ENCODE measurements around the gene MORN3.
A peak's percentile ranks its signal among the peaks of the same experiment; 100 is the strongest.
"Not testable (repeated sequence)": the region's sequence is repeated elsewhere in the genome, so short reads cannot be mapped to it uniquely, and the experiment has no call there.

Gene MORN3, protein sequence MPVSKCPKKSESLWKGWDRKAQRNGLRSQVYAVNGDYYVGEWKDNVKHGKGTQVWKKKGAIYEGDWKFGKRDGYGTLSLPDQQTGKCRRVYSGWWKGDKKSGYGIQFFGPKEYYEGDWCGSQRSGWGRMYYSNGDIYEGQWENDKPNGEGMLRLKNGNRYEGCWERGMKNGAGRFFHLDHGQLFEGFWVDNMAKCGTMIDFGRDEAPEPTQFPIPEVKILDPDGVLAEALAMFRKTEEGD

DNA sequence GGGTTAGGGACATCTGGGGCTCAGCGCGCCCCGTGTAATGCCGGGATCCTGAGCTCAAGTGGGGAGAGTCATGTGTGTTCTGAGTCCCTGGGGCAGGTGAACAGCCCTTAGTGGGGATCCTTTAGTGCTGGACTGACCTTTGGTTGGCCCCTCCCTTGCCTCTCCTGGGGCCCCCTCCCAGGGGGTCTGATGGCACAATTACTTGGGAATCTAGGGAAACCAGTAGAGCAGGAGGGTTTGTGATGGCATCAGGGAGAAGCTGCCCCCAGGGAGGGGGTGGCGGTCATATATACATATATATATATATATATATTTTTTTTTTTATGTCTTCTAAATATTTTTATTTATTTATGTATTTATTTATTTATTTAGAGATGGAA is at the start of gene MORN3:
Gene MORN3, minus strand, starts transcription at position 134 of the 380 bp plus-strand sequence. CDS start 171 bp downstream, outside the sequence.
- intact Hi-C loops (cut with DNase I): no loop called here
- no peak for DNase-seq

DNA sequence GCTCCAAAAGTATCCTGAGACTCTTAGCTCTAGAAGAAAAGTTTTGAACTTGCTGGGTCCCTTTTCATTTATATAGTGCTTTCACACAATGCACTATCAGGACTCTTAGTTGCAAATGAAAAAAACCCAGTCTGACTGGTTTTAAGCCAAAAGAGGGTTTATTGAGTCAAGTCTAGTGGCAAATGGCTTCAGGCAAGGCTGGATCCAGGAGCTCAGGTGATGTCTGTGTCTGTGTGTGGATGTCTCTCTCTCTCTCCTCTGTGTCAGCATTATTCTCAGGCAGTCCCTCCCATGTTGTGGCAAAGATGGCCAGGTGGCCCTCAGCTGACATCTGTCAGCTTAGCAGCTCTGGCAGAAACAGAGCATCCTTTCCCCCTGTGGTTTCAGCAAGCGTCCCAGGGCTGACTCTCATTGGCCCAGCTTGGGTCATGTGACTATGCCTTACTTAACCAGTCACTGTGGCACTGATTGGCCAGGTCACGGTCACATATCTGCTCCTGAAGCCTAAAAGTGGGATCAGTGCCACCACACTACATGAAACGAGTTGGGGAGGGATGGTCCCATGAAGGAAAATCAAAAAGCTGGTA is 49.3 kb upstream of the MORN3 start:
- DNase-seq: no peak
- intact Hi-C loops (cut with DNase I): no loop called here

DNA sequence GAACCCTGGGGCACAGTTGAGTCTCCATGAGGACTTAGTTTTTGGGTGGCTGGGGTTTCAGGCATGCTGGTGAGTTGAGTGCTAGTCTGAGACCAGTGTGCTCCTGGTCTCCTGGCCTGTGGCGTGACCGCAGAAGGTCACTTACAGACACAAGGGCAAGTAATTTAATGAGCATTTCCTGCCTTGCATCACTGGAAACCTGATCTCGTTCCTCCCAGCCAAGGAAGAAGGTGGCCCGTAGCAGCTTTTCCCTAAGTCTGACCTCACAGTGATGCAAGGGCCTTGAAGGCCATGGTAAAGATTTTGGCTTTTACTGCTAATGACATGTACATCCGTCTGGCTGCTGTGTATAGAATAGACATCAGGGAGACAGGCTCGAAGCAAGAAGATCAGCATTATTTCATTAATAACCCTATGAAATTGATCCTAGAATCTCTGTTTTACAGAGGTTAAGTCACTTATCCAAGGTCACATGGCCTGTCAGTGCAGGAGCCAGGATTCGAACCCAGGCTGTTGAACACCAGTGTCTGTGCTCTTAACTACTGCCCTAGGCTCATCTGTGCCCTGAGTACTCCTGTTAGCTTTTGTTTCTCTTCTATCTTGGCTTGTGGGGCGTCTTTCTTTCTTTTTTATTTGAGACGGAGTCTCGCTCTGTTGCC is 47.7 kb upstream of the MORN3 start:
- intact Hi-C loops (cut with DNase I): no loop called here
- no peak for DNase-seq

DNA sequence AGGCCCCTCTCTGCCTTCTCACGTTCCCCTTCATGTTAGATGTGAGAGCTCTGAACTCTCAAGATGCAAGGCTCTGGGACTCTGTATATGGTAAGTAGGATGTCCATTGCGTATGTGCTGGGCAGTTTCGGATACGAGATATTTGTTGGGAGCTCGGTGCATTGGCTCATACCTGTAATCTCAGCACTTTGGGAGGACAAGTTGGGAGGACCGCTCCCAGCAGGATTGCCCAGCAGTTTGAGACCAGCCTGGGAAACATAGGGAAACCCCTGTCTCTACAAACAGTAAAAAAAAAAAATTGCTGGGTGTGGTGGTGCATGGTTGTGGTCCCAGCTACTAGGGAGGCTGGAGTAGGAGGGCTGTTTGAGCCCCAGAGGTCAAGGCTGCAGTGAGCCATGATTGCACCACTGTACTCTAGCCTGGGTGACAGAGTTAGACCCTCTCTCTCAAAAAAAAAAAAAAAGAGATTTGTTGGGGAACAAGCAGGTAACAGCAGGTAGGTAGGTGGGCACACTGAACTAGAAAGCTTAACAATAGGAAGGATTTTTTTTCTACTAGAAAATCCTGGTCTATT is 46.5 kb upstream of the MORN3 start:
- no peak for DNase-seq
- intact Hi-C loops (cut with DNase I): no loop called here

DNA sequence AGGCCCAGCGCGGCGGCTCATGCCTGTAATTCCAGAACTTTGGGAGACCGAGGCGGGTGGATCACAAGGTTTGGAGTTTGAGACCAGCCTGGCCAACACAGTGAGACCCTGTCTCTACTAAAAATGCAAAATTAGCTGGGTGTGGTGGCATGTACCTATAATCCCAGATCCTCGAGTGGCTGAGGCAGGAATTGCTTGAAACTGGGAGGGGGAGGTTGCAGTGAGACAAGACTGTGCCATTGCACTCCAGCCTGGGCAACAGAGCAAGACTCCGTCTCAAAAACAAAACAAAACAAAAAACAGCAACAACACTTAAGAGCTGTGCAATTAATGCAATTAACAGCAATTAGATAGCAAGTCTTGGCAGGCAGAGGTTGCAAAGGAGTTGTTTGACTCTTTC is 45.6 kb upstream of the MORN3 start:
- intact Hi-C loops (cut with DNase I): not testable (repeated sequence)

DNA sequence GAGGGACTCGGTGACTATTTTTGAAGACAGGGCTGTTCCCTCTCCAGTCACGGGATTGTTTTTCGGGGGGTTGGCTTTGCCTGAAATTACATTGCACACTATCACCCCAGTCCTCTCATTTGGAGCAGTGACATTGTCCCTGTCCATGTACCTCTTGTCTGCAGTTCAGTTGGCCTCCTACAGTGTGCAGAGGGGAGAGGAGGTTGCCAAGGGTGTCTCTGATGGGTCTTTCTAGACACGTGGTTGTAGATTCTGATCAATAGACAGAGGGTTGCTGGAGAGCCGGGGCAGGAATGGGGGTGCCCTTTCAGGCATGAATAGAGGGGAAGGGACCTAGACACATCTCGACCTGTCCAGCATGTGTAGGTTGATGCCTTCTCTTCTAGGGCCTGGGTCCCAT is 44.3 kb upstream of the MORN3 start:
- intact Hi-C loops (cut with DNase I): no loop called here

More for the DNA sequence above, 45.6 kb upstream of the MORN3 start:
- peak in 1 of 42 donors; percentile 7 for DNase-seq

DNA sequence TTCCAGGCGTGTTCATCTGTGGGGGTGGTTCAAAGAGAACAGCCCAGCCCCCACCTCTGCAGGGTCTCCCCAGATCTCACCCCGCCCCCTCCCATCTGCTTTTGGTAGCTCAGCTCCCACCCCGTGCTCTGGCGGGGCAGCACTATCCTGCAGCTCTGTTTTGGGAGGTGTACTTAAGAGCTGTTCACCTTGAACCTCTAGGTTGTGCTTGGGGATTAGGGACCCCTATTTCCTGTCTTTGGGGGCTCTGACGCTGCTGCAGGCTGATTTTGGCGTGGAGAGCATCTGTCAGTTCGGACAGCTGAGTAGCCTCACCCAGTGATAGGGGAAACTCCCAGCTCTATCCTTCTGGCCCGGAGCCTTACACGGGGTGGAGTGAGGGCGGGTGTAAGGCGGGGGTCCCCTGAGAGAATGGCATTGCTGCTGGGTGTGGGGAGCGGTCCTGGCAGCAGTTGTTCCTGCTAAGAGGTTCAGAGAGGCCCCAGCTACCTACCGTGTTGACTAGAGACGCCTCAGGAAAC is 43.9 kb upstream of the MORN3 start:
- DNase-seq: peak in 21 of 42 donors; percentile 7 to 49 (median 18)
- intact Hi-C loops (cut with DNase I): no loop called here

More for the DNA sequence above, 44.3 kb upstream of the MORN3 start:
- peak in 20 of 42 donors; percentile 3 to 46 (median 21) for DNase-seq

DNA sequence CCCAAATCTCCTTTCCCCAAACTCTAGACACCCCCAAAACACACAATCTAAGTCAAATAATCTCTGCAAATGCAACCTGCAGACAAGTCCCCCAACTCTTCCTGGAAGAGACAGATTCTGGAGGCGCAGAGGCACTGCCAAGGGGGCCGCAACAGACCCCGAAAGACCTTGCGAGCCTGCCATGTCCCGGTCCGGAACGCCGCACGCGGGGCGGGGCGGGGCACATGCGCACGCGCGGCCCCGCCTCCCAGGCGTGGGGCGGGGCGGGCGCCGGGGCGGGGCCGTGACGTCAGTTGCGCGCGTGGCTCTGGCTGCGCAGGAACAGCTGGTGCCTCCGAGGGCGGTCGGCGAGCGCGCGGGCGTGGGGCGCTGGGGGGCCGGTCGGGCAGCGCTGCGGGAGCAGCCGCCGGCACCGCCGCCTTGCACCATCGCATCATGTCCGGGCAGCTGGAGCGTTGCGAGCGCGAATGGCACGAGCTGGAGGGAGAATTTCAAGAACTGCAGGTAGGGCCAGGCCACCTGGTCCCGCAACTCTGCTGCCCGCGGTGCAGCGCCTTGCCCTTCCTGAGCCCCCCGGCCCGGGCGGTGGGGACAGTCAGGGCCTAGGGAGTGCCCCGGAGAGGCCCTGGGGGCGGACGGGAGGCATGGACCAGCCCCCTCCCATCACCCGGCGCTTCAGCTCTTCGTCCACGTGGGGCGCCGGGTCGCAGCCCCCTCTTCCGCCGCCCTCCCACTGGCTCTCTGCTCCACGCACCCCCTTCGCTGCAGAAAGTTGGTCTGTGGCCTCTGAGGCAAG is 43.2 kb upstream of the MORN3 start, which contains the start of gene TMEM120B:
Gene TMEM120B, plus strand, starts transcription at position 292 of the 796 bp plus-strand sequence. Its CDS starts 144 bp downstream, at position 436.
- intact Hi-C loops (cut with DNase I): no loop called here
- peak; percentile 63 to 95 (median 89) for DNase-seq

DNA sequence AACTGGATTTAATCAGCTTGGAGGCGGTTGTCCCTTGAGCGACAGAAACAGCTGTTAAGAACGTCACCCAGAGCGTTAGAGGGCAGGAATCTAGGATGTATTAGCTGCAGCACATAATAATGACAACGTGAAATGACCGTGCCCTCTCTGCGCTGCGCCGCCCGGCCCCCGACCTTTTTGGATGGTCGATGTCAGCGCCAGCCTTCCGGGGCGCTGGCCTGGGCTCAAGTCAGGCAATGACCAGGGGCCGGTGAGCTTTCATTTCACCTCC is 42.7 kb upstream of the MORN3 start:
- intact Hi-C loops (cut with DNase I): no loop called here
- peak in 25 of 42 donors; percentile 6 to 54 (median 21) for DNase-seq

DNA sequence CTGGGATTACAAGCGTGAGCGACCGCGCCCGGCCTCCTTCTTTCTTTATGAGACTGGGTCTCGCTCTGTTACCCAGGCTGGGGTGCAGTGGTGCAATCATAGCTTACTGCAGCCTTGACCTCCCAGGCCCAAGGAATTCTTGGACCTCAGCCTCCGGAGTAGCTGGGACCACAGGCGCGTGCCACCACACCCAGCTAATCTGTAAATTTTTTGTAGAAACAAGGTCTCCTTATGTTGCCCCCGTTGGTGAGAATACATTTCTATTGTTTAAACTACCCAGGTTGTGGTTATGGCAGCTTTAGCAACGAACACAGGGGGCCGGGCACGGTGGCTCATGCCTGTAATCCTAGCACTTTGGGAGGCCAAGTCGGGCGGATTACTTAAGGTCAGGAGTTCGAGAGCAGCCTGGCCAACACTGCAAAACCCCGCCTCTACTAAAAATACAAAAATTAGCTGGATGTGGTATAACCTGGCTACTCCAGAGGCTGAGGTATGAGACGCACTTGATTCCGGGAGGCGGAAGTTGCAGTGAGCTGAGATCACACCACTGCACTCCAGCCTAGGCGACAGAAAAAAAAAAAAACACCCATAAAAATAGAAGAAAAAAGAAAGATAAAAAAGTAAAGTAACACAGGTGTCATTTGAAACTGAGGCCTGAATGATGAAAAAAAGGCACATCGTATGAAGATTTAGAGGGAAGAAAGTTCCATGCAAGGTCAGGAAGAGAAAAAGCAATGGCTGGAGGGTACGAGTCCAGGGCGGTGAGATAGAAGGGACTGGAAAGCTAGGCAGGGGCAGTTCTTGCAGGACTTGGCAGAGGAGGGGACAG is 42.1 kb upstream of the MORN3 start:
- DNase-seq: no peak
- intact Hi-C loops (cut with DNase I): no loop called here

DNA sequence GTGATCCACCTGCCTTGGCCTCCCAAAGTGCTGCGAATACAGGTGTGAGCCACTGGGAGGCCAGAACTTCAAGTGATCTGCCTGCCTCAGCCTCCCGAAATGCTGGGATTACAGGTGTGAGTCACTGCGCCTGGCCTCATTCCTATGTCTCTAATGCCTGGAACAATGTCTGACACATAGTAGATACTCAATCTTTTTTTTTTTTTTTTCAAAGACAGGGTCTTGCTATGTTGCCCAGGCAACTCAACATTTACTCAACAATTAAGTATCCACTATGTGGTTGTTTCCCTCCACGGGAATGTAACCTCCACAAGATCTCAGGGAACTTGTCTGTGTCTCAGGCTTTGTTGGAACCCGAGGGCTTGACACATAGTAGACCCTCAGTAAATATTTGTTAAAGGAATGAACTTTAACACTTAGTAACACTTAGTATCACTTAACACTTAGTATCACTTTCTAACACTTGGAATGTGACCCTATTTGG is 40.1 kb upstream of the MORN3 start:
- DNase-seq: no peak
- intact Hi-C loops (cut with DNase I): no loop called here

DNA sequence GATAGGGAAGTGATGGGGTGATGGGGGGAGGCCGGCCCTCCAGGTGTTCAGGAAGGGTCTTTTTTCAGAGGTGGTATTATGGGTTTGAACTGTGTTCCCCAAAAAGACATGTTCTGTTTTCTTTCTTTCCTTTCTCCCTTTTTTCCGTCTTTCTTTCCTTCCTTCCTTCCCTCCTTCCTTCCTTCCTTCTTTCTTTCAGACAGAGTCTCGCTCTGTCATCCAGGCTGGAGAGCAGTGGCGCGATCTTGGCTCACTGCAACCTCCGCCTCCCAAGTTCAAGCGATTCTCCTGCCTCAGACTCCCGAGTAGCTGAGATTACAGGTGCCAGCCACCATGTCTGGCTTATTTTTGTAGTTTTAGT is 39.6 kb upstream of the MORN3 start:
- DNase-seq; intact Hi-C loops (cut with DNase I): not testable (repeated sequence)

DNA sequence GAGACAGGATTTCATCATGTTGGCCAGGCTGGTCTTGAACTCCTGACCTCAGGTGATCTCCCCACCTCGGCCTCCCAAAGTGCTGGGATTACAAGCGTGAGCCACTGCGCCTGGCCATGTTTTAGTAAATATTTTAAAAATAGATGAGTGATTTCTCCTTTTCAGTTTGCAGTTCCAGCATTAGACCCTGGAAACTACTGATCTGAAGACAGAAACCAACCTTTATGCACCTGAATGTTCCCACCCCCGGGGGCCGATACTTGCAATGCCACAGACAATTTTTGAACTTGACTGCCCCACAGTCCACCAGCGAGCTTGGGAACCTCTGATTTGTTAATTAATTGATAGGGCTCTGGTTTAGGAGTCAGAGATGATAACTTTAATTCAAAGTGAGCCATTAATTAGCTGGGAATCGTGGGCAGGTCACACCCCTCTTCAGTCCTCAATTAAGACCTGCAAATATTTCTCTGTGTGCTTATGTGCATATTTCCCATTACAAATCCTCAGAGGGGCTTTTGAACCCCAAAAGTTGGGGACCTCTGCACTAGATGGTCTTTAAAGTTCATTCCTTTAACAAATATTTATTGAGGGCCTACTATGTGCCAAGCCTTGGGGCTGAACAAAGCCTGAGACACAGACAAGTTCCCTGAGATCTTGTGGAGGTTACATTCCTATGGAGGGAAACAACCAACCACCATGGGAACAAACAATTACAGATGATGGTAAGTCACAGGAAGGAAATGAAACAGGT is 39.0 kb upstream of the MORN3 start:
- no peak for DNase-seq
- intact Hi-C loops (cut with DNase I): no loop called here

DNA sequence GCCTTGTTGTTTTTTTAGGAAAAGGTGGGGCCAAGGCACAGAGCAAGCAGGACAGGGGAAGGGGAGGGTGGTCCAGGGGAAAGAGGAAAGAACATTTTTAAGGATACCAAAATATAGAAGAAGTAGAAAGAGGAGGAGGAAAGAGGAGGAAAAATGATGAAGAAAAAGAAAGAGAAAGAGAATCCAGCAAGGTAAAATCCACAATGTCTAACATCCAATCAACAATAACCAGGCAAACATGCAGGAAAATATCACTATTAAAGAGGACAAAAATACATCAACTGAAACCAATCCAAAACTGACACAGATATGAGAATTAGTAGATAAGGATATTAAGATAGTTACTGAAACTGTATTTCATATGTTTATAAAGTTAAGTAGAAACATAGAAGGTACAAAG is 36.1 kb upstream of the MORN3 start:
- intact Hi-C loops (cut with DNase I): no loop called here
- no peak for DNase-seq

DNA sequence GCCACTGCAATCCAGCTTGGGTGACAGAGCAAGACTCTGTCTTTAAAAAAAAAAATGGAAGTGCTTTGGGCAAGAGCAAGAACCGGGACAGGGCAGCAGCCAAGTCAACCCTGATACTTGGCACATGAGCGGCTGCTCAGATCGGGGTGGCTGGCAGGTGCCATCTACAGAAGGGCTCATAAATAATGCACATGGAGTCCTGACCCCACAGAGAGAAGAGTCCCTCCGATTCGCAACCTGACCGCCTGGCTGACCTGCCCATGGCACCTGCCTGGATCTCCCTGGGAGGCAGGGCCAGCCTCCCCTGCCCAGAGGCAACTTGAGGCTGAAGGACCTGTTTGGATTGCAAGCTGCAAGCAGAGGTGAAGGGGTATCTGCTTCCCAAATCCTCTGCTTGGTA is 33.5 kb upstream of the MORN3 start:
- intact Hi-C loops (cut with DNase I): no loop called here
- no peak for DNase-seq

DNA sequence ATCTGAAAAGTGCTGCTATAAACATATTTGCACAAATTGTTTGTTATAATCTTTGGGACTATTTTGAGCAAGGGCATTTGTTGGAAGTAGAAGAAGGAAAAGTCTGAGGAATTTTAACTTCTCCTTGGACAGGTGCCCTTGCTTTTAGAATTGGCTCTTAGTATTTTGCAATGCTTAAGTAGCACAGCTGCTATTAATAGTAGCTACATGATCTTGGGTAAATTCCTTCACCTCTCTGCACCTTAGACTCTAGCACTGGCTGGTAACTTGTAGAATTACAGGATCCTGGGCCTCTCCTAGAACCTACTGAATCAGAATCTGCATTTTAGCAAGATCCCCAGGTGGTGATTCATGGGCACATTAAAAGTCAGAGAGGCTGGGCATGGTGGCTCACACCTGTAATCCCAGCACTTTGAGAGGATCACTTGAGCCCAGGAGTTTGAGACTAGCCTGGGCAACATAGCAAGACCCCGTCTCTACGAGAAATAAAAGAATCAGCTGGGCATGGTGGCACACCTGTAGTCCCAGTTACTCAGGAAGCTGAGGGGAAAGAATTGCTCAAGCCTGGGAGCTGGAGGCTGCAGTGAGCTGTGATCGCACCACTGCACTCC is 32.3 kb upstream of the MORN3 start:
- intact Hi-C loops (cut with DNase I): no loop called here
- DNase-seq: no peak

DNA sequence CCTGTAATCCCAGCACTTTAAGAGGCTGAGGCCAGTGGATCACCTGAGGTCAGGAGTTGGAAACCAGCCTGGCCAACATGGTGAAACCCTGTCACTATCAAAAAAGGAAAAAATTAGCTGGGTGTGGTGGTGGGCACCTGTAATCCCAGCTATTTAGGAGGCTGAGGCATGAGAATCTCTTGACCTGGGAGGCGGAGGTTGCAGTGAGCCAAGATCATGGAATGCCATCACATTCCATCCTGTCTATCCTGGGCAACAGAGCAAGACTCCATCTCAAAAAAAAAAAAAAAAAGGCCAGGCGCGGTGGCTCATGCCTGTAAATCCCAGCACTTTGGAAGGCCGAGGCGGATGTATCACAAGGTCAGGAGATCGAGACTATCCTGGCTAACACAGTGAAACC is 28.4 kb upstream of the MORN3 start:
- intact Hi-C loops (cut with DNase I): loop anchor here (5.0 kb wide), 2 partner anchors 74 to 94 kb away; partner anchors contain the start of gene RHOF
- not testable (repeated sequence) for DNase-seq

Measured in head of caudate nucleus (tissue), 42 donors.